Measurements from ENCODE around the gene CLIP4.
"Not testable (repeated sequence)": the region's sequence is repeated elsewhere in the genome, so short reads cannot be mapped to it uniquely, and the experiment has no call there.

CLIP4 gene, protein sequence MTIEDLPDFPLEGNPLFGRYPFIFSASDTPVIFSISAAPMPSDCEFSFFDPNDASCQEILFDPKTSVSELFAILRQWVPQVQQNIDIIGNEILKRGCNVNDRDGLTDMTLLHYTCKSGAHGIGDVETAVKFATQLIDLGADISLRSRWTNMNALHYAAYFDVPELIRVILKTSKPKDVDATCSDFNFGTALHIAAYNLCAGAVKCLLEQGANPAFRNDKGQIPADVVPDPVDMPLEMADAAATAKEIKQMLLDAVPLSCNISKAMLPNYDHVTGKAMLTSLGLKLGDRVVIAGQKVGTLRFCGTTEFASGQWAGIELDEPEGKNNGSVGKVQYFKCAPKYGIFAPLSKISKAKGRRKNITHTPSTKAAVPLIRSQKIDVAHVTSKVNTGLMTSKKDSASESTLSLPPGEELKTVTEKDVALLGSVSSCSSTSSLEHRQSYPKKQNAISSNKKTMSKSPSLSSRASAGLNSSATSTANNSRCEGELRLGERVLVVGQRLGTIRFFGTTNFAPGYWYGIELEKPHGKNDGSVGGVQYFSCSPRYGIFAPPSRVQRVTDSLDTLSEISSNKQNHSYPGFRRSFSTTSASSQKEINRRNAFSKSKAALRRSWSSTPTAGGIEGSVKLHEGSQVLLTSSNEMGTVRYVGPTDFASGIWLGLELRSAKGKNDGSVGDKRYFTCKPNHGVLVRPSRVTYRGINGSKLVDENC

DNA sequence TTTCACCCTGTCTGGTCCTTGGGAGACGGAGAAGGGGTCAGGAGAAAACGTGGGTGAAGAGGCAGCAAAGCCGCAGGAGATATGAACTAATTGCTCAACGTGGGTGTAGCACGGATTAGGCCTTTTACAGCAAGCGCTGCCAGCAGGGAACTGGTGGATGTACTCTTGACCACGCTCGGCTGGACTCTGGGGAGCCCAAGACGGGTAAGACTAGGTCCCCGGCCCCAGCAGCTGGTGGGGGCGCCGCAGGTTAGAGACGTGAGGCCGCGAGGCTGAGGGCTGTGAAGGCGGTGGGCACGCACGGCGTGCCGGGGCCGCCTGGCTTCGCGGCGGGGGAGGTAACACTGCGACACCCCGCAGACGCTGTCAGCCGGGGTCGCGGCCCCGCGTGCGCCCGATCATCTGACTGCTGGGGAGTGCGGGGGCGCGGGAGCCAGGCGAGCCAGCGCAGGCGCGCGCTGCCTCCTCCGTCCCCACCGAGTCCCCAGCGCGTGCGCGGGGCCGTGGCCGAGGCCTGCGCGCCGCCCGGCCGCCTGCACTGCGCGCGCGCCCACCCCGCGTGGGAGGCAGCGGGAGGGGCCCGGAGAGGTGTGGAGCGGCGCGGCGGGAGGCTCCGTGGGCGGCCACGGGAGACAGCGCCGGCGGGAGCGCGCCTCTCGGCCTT lies at the start of gene CLIP4:
TSS of gene CLIP4 (plus strand) at position 470 of the 664 bp plus-strand sequence. CDS start 5,974 bp downstream, outside the sequence.
- no peak for DNase-seq

- DNase-seq = no peak
Measured at GRCh38 chr2:29066271-29066860, 48.8 kb upstream of the CLIP4 start.

DNA sequence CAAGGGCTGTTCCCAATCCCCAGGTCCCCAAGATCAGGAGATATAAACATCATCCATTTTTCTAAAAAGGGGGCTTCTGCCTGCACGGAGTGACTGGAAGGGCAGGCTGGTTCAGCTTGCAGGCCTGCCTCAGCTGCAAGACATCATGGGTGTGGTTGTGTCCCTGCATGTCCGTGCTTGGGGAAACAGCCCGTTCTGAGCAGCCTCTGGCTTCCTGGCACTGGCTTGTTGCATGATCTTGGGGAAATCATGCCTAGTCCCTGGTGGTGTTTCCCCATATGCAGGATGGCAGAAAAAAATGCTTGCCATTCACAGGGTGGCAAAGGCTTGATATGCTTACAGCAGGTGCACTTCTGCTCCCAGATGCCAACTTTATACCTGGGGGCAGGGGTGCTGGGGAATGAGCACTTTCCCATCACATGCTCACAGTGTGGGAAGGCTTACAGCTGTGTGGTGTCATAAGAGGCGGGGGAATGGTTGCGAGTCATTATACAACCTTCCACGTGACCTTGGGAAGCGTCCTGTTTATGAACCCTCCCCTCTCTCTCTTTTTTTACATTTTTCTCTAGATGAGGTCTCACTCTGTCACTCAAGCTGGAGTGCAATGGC lies 48.1 kb upstream of the CLIP4 start:
- no peak for DNase-seq

- no peak for DNase-seq
Measured at GRCh38 chr2:29068513-29068912, 46.7 kb upstream of the CLIP4 start.

- no peak for DNase-seq
Measured at GRCh38 chr2:29070526-29070925, 44.7 kb upstream of the CLIP4 start.

GRCh38 chr2:29071032-29071975 lies 43.9 kb upstream of the CLIP4 start:
- no peak for DNase-seq

DNA sequence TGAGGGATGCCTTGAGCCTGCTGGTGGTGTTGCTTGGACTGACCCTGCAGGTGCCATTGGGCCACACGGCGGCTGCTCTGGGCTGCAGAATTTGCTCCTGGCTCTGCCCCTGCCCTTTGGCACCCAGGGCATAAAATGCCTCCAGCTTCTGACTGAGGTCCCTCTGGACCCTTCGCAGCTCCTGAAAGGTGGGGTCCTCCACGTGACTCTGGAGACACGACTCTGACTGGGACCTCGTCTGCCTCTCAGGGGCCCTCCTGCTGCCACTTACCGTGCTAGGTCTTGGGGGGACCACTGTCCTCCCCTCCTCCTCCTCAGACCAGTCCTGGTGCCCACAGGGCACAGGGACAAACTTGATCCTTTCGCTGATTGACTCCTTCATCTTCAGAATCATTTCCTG lies 43.0 kb upstream of the CLIP4 start:
- DNase-seq = no peak

- DNase-seq = no peak
Measured at GRCh38 chr2:29072971-29073725, 42.1 kb upstream of the CLIP4 start.

GRCh38 chr2:29073933-29074332 lies 41.3 kb upstream of the CLIP4 start:
- DNase-seq = no peak

DNA sequence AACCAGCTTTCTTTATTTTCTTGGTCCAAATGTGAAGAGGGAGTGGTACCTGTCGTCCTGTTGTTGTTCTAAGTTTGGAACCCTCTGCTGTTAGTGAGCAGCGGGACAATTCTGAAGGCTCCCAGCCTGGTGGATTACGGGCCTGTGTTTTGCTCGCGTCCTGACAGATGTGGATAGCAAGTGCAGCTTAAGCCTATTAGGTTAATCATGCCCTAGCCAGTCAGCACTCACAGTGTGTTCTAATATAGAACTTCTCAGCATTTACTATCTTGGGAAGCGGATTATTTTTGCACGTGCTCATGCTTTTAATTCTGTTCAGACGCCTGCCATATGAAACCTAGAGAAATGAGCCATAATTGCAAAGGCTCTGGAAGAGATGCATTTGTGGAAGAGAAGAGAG lies 40.8 kb upstream of the CLIP4 start, which contains the start of gene PCARE:
TSS of gene PCARE (minus strand) at position 113 of the 400 bp plus-strand sequence. CDS start 262 bp downstream, outside the sequence.
- DNase-seq = no peak

GRCh38 chr2:29075894-29076705 lies 39.1 kb upstream of the CLIP4 start:
- DNase-seq = no peak

DNA sequence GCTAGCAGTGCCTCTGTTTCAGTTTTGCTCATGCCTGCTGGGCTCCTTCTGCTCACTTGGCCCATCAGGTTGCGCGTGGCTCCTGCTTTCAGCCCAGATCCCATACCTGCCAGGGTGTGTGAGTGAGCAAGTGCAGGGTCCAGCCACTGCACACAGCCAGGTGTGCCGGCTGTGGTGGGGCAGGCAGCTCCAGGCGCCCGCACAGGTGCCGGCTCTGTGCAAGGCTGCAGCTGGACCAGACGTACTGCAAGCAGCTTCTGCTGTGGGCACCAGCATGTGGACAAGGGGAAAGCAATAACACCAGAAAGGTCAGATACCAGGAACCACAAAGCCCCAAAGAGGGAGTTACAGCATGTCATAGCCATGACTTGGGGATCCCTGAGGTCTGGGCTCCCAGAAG lies 35.3 kb upstream of the CLIP4 start:
- DNase-seq = no peak

DNA sequence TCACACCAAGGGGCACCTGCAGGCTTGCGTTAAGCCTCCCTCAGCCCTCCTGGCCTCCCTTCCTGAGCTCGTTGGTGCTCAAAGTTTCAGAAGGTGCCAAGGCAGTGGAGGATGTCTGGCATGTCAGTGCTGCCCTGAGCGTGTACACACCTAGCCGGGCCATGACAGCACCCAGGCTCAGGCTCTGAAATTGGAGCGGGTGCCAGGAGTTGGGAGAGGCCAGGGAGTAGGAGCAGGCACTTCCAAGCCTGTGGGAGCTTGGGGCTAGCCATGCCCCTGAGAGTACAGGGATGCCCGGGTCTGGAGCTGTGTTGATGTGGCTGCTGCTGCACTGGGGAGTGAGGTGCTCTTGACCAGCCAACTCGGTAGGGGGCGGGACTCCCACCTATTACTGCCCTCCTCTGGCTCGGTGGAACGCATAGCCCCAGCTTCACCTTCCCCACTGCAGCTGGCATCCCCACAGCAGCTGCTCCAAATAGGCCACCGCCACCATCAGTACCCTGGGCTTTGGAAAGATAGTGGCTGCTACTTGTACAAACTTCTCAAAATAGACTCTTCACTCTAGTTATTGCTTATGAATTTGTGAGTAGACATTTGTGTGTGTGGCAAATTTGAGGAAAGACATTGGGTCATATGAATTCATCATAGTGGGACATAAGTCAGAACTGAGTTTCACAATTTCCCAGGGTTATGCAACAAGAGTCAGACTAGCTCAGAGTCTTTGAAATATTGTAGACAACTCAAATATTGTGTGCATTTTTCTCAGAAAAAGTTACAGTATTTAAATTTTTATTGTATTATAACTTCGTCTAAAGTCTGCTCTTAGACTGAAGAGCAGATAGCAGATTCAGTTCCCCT lies 34.1 kb upstream of the CLIP4 start:
- DNase-seq = no peak

DNA sequence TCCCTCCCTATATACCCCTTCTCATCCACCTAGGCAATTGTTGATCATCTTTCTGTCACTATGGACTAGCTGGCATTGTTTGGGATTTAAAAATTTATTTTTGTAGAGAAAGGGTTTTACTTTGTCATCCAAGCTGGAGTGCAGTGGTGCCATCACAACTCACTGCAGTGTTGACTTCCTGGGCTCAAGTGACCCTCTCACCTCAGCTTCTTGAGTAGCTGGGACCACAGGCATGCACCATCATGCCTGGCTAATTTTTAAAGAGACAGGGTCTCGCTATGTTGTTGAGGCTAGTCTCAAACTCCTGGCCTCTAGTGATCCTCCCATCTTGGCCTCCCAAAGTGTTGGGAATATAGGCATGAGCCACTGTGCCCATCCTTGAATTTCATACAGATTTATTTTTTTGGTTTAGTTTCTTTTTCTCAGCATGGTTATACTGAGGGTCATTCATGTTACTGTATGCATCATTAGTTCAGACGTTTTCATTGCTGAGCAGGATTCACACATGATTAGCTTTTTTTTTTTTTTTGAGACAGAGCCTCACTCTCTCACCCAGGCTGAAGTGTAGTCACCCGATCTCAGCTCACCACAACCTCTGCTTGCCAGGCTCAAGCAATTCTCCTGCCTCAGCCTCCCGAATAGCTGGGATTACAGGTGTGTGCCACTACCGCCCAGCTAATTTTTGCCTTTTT lies 32.3 kb upstream of the CLIP4 start:
- no peak for DNase-seq

GRCh38 chr2:29084554-29084953 lies 30.7 kb upstream of the CLIP4 start:
- DNase-seq = no peak

DNA sequence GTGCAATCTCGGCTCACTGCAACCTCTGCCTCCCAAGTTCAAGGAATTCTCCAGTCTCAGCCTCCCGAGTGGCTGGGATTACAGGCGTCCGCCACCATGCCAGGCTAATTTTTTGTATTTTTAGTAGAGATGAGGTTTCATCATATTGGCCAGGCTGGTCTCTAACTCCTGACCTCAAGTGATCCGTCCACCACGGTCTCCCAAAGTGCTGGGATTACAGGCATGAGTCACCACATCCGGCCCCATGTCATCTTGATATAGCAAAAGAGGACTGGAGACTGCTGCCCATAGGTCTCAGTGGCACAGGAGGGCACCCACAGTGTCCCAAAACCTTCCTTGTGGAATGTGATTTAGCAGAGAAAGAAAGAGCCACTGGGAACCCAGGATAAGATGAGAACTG lies 24.9 kb upstream of the CLIP4 start:
- not testable (repeated sequence) for DNase-seq

DNA sequence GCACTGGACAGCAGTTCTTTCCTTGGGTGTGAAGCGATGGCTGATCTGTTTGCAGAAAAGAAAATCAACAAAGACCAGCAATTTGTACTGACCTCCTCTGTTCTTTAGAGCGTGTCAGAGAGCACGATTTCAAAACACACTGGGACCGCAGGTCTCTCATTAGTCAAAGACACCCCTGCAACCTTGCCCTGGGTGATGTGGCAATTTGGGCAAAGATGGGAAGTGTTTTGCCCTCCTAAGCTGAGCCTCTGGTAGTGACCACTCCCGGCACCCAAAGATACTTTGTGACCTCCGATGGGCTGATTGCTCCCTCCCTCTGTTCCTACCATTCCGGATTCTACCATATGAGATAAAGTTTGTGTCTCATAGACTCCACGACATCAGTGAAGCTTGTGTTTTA lies 18.2 kb upstream of the CLIP4 start:
- DNase-seq = no peak

GRCh38 chr2:29097569-29097968 lies 17.6 kb upstream of the CLIP4 start:
- DNase-seq = no peak
